Right ventricle myocardium inferior (tissue), 1 donor: ENCODE data around the gene CYP2B6. TPM values are rescaled to one million over a fixed set of nuclear protein-coding genes. Genes with fewer than 3 reads are reported as not detected.
"Not testable (repeated sequence)": the region's sequence is repeated elsewhere in the genome, so short reads cannot be mapped to it uniquely, and the experiment has no call there.

Source experiments
- ATAC-seq: fragments of 200-7000 bp; cut with Tn5 transposase; one replicate; pipeline ENCODE4 v1.9.1; 2020; ENCODE audit warnings: mild to moderate bottlenecking, moderate library complexity
- DNase-seq: peaks from one replicate; pipeline ENCODE4 v3.0.0; 2021; ENCODE audit errors: missing footprints
- intact Hi-C: fragments of 100-400 bp; cut with DNase I; formaldehyde crosslinking; loops from one replicate; pipeline ENCODE4 v1.11.0; 2022
- total RNA-seq: library from RNA; stranded (reverse); fragmentation: NEBNext Ultra II Directional; extraction: Animal tissue kit (Norgen Biotek cat#: 25700); gene quantifications from one replicate; pipeline ENCODE4 v1.2.1, GENCODE V29; 2021
- donor health status: DM: no; HTN: yes; CAD: no; lungs with severe emphysema.

CYP2B6 gene
- total RNA-seq, 1 donor from 2014 or later = not detected

DNA sequence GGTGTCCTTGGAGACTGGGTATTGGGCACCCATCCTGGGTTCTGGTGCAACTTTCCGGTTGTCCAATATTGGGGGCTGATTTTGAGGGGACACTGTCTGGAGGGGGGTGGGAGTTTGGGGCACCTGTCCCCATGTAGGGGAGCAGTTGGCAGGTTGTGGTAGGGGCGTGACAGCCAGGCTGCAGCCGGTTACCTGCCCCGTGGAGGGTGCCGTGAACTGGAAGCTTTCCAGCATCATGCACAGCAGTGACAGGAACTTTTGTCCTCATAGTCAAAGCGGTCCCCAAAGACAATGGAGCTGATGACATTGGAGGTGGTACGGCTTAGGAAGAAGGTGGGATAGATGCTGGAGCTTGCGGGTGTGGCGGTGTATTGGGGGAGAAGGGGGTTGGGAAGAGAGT is 34.3 kb downstream of the CYP2B6 start:
- DNase-seq (no peak), ATAC-seq (no peak)
- intact Hi-C loops = no loop called here

DNA sequence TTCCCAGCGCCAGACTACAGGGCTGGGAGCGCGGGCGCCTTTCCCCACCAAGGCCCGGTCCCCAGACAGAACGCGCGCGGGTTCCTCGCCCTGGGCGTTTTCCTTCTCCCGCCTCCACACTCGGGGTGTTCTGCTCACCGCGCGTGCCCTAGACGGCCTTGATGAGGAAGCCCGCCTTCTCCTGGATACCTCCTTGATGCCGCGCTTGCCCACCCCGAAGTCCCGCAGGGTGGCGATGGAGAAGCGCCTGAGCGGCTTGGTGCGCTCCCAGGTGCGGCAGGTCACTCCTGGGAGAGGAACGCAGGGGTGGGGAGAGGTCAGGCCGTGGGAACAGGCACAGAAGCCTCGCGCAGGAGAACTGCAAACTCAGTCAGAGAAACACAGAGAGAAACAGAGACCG is 34.8 kb downstream of the CYP2B6 start:
- intact Hi-C loops = no loop called here
- ATAC-seq (no peak), DNase-seq (no peak)

DNA sequence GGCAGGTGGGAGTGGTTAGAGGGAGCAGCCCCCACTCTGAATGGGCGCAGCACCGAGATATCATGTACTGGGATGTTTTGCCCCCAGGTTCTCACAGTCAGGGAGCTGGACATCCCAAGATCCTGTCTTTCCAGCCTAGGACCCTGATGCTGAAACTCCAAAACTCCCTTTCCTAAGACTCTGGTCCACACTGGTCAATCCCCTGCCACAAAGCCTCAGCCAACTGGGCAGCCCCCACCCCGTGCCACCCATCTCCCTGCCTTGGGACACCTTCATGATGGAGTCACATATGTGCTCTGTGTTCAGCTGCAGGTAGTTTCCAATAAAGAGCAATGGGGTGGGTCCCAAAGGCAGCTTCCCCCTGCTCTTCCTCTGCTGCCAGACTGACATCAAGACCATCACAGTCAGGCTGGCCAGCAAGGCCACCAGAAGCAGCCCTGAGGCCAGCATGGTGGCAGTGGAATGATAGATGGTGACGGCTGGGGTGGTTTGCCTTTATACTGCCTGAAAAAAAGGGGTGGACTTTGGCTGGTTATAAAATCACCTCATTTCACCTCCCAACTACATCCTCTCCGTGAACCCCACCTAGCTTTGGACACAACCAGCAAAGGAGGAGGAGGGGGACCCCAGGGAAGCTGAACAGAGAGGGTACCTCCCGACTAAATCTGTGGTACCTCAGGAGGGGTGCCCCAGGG is 36.3 kb downstream of the CYP2B6 start:
- intact Hi-C loops = no loop called here
- DNase-seq (no peak), ATAC-seq (no peak)

DNA sequence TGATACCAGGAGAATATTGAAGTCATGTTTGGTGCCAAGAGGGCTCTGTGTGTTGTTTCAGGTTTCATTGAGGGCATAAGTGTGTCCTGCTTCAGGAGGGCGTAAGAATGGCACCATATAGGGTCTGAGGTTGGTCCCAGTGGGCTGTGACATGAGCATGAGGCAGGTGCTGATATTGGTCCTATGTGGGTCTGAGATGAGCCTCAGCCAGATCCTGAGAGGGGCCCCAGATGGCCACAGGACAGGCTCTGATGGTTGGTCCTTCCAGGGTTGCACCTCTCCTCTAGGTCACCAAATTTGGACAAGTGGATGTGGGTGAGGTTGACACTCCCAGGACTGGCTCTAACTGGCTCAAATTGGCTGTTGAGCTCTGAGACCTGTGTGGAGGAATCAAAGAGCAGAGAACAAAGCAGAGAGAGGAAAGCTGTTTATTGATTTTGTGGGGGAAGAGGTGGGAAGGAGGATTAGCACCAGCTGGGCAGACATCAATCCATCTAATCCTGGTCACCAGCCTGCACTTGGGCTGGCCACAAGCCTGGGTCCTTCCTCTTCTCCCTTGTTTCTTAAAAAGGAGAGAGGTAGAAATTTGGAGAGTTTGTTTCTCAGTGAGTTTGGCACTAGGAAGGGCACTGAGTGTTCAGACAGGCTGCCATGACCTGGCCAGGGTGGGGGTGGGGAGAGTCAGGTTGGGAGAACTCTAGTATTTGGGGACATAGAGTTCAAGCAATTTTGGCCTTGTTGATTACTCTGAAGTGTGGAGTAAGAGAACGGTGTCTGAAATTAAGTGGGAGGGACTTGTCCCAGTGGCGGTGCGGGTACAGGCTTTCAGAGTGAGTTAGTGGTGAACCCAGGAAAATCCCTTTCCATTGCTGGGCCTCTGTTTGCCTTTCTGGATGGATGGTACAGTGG is 38.7 kb downstream of the CYP2B6 start:
- no peak for ATAC-seq
- intact Hi-C loops = no loop called here

DNA sequence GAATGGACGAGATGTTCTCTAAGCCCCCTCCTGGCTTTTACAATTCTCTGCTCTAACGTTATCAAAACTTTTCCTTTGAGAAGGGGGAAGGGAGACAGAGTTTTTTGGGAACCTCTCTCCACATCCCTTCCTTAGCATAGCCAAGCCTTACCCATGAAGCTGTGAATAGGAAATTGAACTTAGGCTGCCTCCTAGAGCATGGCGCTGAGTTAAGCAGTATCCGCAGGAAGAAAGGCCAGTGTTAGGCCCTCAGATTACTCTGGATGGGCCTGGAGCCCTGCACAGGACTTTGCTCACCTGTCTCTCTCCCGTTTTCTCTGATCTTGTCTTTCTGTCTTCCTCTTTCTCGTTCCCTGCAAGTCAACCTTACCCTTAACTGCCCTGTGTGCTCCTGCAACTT is 39.6 kb downstream of the CYP2B6 start:
- DNase-seq (no peak), ATAC-seq (no peak)
- intact Hi-C loops = no loop called here

More for the DNA sequence above, 38.7 kb downstream of the CYP2B6 start:
- DNase-seq = no peak

DNA sequence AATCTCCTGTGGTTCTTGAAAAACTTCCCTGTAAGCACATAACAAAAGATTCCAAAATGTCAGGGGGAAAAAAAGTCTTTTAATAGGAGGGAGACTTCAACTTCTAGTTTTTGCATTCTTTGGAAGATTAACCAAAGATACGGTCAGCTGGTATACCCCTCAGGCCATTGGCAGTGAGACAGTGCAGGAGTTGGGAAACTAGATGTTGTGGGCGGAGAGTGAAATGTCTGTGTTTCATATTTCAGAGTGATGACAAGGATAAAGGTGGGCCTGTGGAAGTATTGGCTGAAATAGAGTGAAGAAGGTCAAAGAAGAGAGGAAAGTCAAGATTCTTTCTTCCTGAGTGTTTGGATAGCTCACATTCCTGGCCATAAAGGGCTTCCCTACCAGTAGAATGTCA is 40.8 kb downstream of the CYP2B6 start:
- no peak for DNase-seq
- ATAC-seq = no peak
- intact Hi-C loops = no loop called here

DNA sequence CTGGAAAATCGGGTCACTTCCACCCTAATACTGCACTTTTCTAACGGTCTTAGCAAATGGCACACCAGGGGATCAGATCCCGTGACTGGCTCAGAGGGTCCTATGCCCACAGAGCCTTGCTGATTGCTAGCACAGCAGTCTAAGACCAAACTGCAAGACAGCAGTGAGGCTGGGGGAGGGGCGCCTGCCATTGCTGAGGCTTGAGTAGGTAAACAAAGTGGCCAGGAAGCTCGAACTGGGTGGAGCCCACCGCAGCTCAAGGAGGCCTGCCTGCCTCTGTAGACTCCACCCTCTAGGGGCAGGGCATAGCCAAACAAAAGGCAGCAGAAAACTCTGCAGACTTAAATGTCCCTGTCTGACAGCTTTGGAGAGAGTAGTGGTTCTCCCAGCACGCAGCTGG is 42.2 kb downstream of the CYP2B6 start:
- intact Hi-C loops, ATAC-seq, DNase-seq: not testable (repeated sequence)

GRCh38 chr19:41039806-41040205 is 48.7 kb downstream of the CYP2B6 start:
- intact Hi-C loops = no loop called here
- ATAC-seq = no peak
- no peak for DNase-seq

DNA sequence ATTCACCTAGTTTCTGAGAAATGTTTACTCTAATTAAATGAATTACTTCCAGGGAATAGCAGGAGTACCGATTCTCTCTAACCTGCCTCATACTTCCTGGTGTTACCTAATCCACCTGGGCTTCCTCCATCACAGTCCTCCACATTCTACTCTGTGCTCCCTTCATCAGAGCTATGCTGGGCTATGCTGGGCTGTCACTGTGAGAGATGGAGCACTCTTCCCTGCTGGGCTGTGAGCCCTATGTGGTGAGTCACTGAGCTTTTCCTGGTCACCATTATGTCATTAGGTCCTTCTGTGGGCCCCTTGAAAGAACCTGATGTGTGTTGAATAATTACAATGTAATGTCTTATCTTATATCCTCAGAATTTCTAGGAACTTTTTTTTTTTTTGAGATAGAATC is 54.0 kb downstream of the CYP2B6 start:
- intact Hi-C loops, DNase-seq, ATAC-seq: not testable (repeated sequence)

DNA sequence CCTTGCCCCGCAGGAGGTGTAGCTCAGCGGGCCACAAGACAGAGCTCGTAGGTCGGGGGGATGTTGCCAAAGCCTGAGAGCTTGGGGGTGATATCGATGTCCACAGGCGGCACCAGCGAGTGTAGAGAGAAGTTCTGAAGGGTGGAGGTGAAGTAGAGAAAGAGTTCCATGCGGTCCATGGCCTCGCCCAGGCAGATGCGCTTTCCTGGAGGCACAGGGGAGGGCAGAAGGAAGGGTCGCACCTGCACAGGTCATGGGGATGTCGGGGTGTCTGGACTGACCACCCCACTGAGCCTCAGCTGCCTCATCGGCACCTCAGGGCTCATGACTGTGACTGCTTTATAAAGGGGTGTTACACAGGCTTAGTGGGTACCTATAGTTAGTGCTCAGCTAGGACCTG is 59.3 kb downstream of the CYP2B6 start:
- intact Hi-C loops = no loop called here
- ATAC-seq (no peak), DNase-seq (no peak)

GRCh38 chr19:41052162-41052561 is 61.1 kb downstream of the CYP2B6 start:
- ATAC-seq, DNase-seq, intact Hi-C loops: not testable (repeated sequence)

DNA sequence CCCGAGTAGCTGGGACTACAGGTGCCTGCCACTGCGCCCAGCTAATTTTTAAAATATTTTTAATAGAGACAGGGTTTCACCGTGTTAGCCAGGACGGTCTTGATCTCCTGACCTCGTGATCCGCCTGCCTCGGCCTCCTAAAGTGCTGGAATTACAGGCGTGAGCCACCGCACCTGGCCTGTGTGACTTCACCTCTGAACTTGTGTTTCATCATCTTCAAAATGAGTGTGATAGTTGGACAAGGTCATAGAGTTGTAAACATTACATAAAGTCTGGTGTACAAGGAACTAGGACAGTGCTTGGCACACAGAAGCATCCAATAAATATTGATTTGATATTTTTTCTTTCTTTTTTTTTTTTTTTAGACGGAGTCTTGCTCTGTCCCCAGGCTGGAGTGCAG is 62.2 kb downstream of the CYP2B6 start:
- ATAC-seq, intact Hi-C loops, DNase-seq: not testable (repeated sequence)

- intact Hi-C loops = no loop called here
- no peak for ATAC-seq
Observed at GRCh38 chr19:41064974-41065569, 74.0 kb downstream of the CYP2B6 start.

More at GRCh38 chr19:41064974-41065569, 74.0 kb downstream of the CYP2B6 start:
- DNase-seq = no peak

Other genes with a start within 250 kb of the CYP2B6 start
- 6.4 TPM for gene ACTMAP, start 240.8 kb upstream of the CYP2B6 start, total RNA-seq
- gene SNRPA, start 240.1 kb upstream of the CYP2B6 start, total RNA-seq = 32.4 TPM
- gene MIA, start 215.8 kb upstream of the CYP2B6 start, total RNA-seq = not detected
- gene RAB4B, start 213.0 kb upstream of the CYP2B6 start, total RNA-seq = 13.3 TPM
- gene EGLN2, start 192.1 kb upstream of the CYP2B6 start, total RNA-seq = 68.0 TPM
- not detected for gene CYP2A6, start 140.8 kb upstream of the CYP2B6 start, total RNA-seq
- gene CYP2A7, start 109.1 kb upstream of the CYP2B6 start, total RNA-seq = not detected
- not detected for gene CYP2A13, start 97.2 kb downstream of the CYP2B6 start, total RNA-seq
- gene CYP2F1, start 123.2 kb downstream of the CYP2B6 start, total RNA-seq = not detected
- 0.73 TPM for gene CYP2S1, start 201.9 kb downstream of the CYP2B6 start, total RNA-seq
- 19.8 TPM for gene AXL, start 227.9 kb downstream of the CYP2B6 start, total RNA-seq